Suprapubic skin (tissue), 4 donors: ENCODE data around the gene RPA1. TPM values are rescaled to one million over a fixed set of nuclear protein-coding genes. Genes with fewer than 3 reads are reported as not detected.

ENCODE experiments used
- DNase-seq, 2 donors: peaks; one replicate each; pipeline ENCODE4 v3.0.0-alpha.2; 2019; ENCODE audit warnings: low spot score in 2 of 2
- H3K27ac ChIP-seq: fragments of 200-600 bp; sonication (generic); one replicate; pipeline ENCODE4 v1.5.1; 2019
- H3K27me3 ChIP-seq: fragments of 200-600 bp; sonication (generic); one replicate; pipeline ENCODE4 v1.5.1; 2019
- H3K36me3 ChIP-seq: fragments of 200-600 bp; sonication (generic); one replicate; pipeline ENCODE4 v1.5.1; 2019
- H3K4me1 ChIP-seq: fragments of 200-600 bp; sonication (generic); one replicate; pipeline ENCODE4 v1.5.1; 2019
- H3K4me3 ChIP-seq: fragments of 200-600 bp; sonication (generic); one replicate; pipeline ENCODE4 v1.5.1; 2019; ENCODE audit warnings: mild to moderate bottlenecking
- H3K9me3 ChIP-seq: fragments of 200-600 bp; sonication (generic); one replicate; pipeline ENCODE4 v1.5.1; 2019
- CTCF ChIP-seq, 2 donors: fragments of 200-600 bp in 1 of 2; fragments of 450-650 bp in 1 of 2; sonication (generic) in 1 of 2; IDR thresholded peaks; one replicate each; pipeline ENCODE4 v1.5.1; 2016 to 2019; ENCODE audit warnings: antibody characterized with exemption in 2 of 2, mild to moderate bottlenecking in 1 of 2, moderate library complexity in 1 of 2
- EP300 ChIP-seq: sonication (generic); formaldehyde crosslinking; IDR thresholded peaks from one replicate; pipeline ENCODE4 v1.6.1; 2017; ENCODE audit warnings: antibody characterized with exemption
- POLR2A ChIP-seq, 2 donors: fragments of 450-650 bp; IDR thresholded peaks; one replicate each; pipeline ENCODE4 v1.6.1; 2017; ENCODE audit warnings: antibody characterized with exemption in 2 of 2, mild to moderate bottlenecking in 2 of 2, moderate library complexity in 2 of 2
- POLR2AphosphoS5 ChIP-seq, 3 donors: sonication (generic); formaldehyde crosslinking; IDR thresholded peaks; one replicate each; pipeline ENCODE4 v1.6.1; 2017; ENCODE audit warnings: antibody characterized with exemption in 3 of 3
- WGBS: methylation state at CpG from one replicate; pipeline ENCODE4 v1.1.5; 2018; 5-methylcytosine and 5-hydroxymethylcytosine counted together
- total RNA-seq, 4 donors: library from RNA; depleted of rRNA; stranded (reverse); fragments of >200 nt; gene quantifications; one replicate each; pipeline ENCODE4 v1.1.0, GENCODE V29; 2016

Gene RPA1
- total RNA-seq, 4 donors from 2014 or later = 27.6 to 58.2 (median 36.7) TPM

- Histone ChIP-seq H3K4me3 (no peak overlapping the region), H3K27me3 (peaks cover 8% of the 10 kb centered on the region), H3K9me3 (no peaks in the 10 kb centered on the region), H3K27ac (no peak overlapping the region), H3K36me3 (no peaks in the 10 kb centered on the region), H3K4me1 (no peaks in the 10 kb centered on the region)
- 91% methylated on average over 29 of the region's 29 CpGs for WGBS
- TF ChIP-seq CTCF (IDR thresholded peaks at IDR 0.05) (no peak), POLR2AphosphoS5 (IDR thresholded peaks at IDR 0.05) (no peak), POLR2A (IDR thresholded peaks at IDR 0.05) (no peak), EP300 (no peak)
- no peak for DNase-seq
These were observed 88.7 kb downstream of the RPA1 start for GRCh38 chr17:1918346-1919162.

- Histone ChIP-seq H3K27me3 (peaks cover 4% of the 10 kb centered on the region), H3K36me3 (no peaks in the 10 kb centered on the region), H3K9me3 (no peaks in the 10 kb centered on the region), H3K4me1 (no peaks in the 10 kb centered on the region), H3K4me3 (no peak overlapping the region), H3K27ac (no peak overlapping the region)
- 77% methylated on average over 13 of the region's 13 CpGs for WGBS
- TF ChIP-seq POLR2AphosphoS5 (IDR thresholded peaks at IDR 0.05) = no peak
- no peak for TF ChIP-seq EP300
- TF ChIP-seq CTCF (IDR thresholded peaks at IDR 0.05) = no peak
- TF ChIP-seq POLR2A (IDR thresholded peaks at IDR 0.05) = no peak
- DNase-seq = no peak
These were observed 89.4 kb downstream of the RPA1 start for GRCh38 chr17:1919201-1919600.

- TF ChIP-seq POLR2AphosphoS5 (IDR thresholded peaks at IDR 0.05) (no peak), CTCF (IDR thresholded peaks at IDR 0.05) (no peak), POLR2A (IDR thresholded peaks at IDR 0.05) (no peak), EP300 (no peak)
- no peak for DNase-seq
- no peaks in the 10 kb centered on the region for H3K36me3 ChIP-seq
- H3K4me1 ChIP-seq = no peaks in the 10 kb centered on the region
- no peaks in the 10 kb centered on the region for H3K27me3 ChIP-seq
- no peaks in the 10 kb centered on the region for H3K9me3 ChIP-seq
- WGBS = 82% methylated on average over 19 of the region's 19 CpGs
- no peak overlapping the region for H3K4me3 ChIP-seq
- no peak overlapping the region for H3K27ac ChIP-seq
These were observed 91.1 kb downstream of the RPA1 start for GRCh38 chr17:1920948-1921351.

GRCh38 chr17:1928976-1929375 is 99.2 kb downstream of the RPA1 start:
- Histone ChIP-seq H3K27ac (no peak overlapping the region), H3K27me3 (no peaks in the 10 kb centered on the region), H3K9me3 (no peaks in the 10 kb centered on the region), H3K4me1 (peaks cover 10% of the 10 kb centered on the region), H3K4me3 (no peak overlapping the region), H3K36me3 (no peaks in the 10 kb centered on the region)
- WGBS = 65% methylated on average over 10 of the region's 12 CpGs
- TF ChIP-seq EP300 = no peak
- TF ChIP-seq CTCF (IDR thresholded peaks at IDR 0.05) = no peak
- no peak for TF ChIP-seq POLR2AphosphoS5 (IDR thresholded peaks at IDR 0.05)
- TF ChIP-seq POLR2A (IDR thresholded peaks at IDR 0.05) = no peak
- DNase-seq = no peak

- no peak overlapping the region for H3K4me3 ChIP-seq
- TF ChIP-seq POLR2AphosphoS5 (IDR thresholded peaks at IDR 0.05) (no peak), EP300 (no peak), POLR2A (IDR thresholded peaks at IDR 0.05) (no peak), CTCF (IDR thresholded peaks at IDR 0.05) (no peak)
- no peaks in the 10 kb centered on the region for H3K27me3 ChIP-seq
- H3K36me3 ChIP-seq = no peaks in the 10 kb centered on the region
- peaks cover 10% of the 10 kb centered on the region for H3K4me1 ChIP-seq
- 69% methylated on average over 4 of the region's 8 CpGs for WGBS
- H3K27ac ChIP-seq = no peak overlapping the region
- no peaks in the 10 kb centered on the region for H3K9me3 ChIP-seq
- no peak for DNase-seq
These were observed 100.5 kb downstream of the RPA1 start for GRCh38 chr17:1930337-1930645.
